Gastrocnemius medialis (tissue), 4 donors: ENCODE results near the gene ACADVL.

Source experiments
- CTCF ChIP-seq, 5 experiments: fragments of 450-650 bp in 3 of 5; fragments of 200-600 bp in 2 of 5; sonication (generic) in 2 of 5; IDR thresholded peaks in 4 of 5; conservative IDR thresholded peaks in 1 of 5; 1 replicate in 4 of 5; 2 replicates in 1 of 5; pipeline ENCODE4 v1.5.1; 2016 to 2019; ENCODE audit warnings: antibody characterized with exemption in 5 of 5, mild to moderate bottlenecking in 3 of 5, moderate library complexity in 3 of 5
- POLR2A ChIP-seq, 2 donors: fragments of 450-650 bp; IDR thresholded peaks; one replicate each; pipeline ENCODE4 v1.6.1; 2017; ENCODE audit warnings: antibody characterized with exemption in 2 of 2, mild to moderate bottlenecking in 2 of 2, moderate library complexity in 2 of 2

- no peak for TF ChIP-seq CTCF (IDR thresholded peaks at IDR 0.05 in 4 of 5, conservative IDR thresholded peaks at IDR 0.05 in 1 of 5)
- TF ChIP-seq POLR2A (IDR thresholded peaks at IDR 0.05): no peak
These were observed 7.3 kb downstream of the ACADVL start for GRCh38 chr17:7226721-7227710.
